IMR-90 (cell line): ENCODE data around the gene ADRB2.

Experiments used
- CEBPB ChIP-seq: IDR thresholded peaks from 2 replicates; pipeline ENCODE4 v1.6.1; 2012; ENCODE audit warnings: low read depth, low read length, improper control_type of control experiment
- CTCF ChIP-seq: conservative IDR thresholded peaks from 2 replicates; pipeline ENCODE4 v1.5.1; 2012; ENCODE audit warnings: mild to moderate bottlenecking, low read depth, low read length, improper control_type of control experiment
- NFE2L2 ChIP-seq: fragments of 150-350 bp; IDR thresholded peaks from 2 replicates; pipeline ENCODE4 v1.6.1; 2016; ENCODE audit warnings: low read depth, mild to moderate bottlenecking, low read length
- POLR2A ChIP-seq: IDR thresholded peaks from 2 replicates; pipeline ENCODE4 v1.6.1; 2012; ENCODE audit warnings: mild to moderate bottlenecking, low read depth, low read length
- USF2 ChIP-seq: fragments of 150-350 bp; IDR thresholded peaks from 2 replicates; pipeline ENCODE4 v1.6.1; 2017; ENCODE audit warnings: mild to moderate bottlenecking, antibody characterized with exemption, low read length, low read depth
- TF ChIP-seq, protein P1 (sequence below): fragments of 150-350 bp; IDR thresholded peaks from 2 replicates; pipeline ENCODE4 v1.6.1; 2016; ENCODE audit warnings: low read depth, mild to moderate bottlenecking, low read length, moderate library complexity, borderline replicate concordance

GRCh38 chr5:148796936-148797335 is 29.5 kb upstream of the ADRB2 start:
- TF ChIP-seq CTCF (no peak), POLR2A (no peak), CEBPB (no peak), USF2 (no peak), NFE2L2 (no peak)
- TF ChIP-seq, protein P1, sequence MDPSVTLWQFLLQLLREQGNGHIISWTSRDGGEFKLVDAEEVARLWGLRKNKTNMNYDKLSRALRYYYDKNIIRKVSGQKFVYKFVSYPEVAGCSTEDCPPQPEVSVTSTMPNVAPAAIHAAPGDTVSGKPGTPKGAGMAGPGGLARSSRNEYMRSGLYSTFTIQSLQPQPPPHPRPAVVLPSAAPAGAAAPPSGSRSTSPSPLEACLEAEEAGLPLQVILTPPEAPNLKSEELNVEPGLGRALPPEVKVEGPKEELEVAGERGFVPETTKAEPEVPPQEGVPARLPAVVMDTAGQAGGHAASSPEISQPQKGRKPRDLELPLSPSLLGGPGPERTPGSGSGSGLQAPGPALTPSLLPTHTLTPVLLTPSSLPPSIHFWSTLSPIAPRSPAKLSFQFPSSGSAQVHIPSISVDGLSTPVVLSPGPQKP = no peak
